ENCODE results near the gene SSH3. TPM values are rescaled to one million over a fixed set of nuclear protein-coding genes. Genes with fewer than 3 reads are reported as not detected.
A peak's percentile ranks its signal among the peaks of the same experiment; 100 is the strongest.

SSH3 gene
- total and polyA plus RNA-seq, 10 donors = 4.3 to 31.8 (median 19.7) TPM

DNA sequence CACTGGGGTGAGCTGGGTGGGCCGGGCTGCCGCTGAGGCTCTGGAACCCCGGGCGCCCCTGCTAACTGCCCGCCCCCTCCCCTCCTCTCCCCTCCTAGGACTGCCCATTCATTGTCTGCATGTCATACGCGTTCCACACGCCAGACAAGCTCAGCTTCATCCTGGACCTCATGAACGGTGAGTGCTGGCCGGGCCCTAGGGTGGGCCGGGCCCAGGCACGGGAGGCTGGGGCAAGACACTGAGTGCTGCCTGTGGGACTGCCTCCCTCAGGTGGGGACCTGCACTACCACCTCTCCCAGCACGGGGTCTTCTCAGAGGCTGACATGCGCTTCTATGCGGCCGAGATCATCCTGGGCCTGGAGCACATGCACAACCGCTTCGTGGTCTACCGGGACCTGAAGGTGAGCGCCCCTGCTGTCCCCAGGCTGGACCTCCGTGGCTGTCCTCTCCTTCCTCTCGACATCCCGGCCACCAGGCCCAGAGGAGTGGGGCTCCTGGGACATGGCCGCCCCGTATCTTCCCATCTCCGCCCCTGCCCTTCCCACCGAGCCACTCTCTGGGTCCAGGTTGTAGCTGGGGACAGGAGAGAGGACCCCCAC, 21.7 kb upstream of the SSH3 start:
- Histone ChIP-seq H3K4me1 (peaks cover 69 to 100% (median 100%) of the 10 kb centered on the region in 6 donors), H3K27ac (peak overlapping the region; percentile 36 to 100 (median 97)), H3K9me3 (no peaks in the 10 kb centered on the region), H3K36me3 (peaks cover 7 to 96% (median 79%) of the 10 kb centered on the region in 6 donors), H3K27me3 (replicated peaks in 1 of 7) (no peaks in the 10 kb centered on the region), H3K4me3 (peak overlapping the region in 1 of 8 donors; percentile 81)
- WGBS, 5 donors = 85 to 94% (median 87%) methylated on average over 13 to 27 of the region's 27 CpGs
- DNase-seq = peak; percentile 76
- intact Hi-C loops (cut with DNase I; ENCODE audit: low total_unique reads) = no loop called here
- no peak for TF ChIP-seq POLR2A (IDR thresholded peaks at IDR 0.05)
- TF ChIP-seq POLR2AphosphoS5 (IDR thresholded peaks at IDR 0.05) = peak in 1 of 3 donors; percentile 26

GRCh38 chr11:67282155-67282875, 21.0 kb upstream of the SSH3 start:
- WGBS, 5 donors = 69 to 90% (median 80%) methylated on average over 15 to 20 of the region's 20 CpGs
- H3K36me3 ChIP-seq = peaks cover 7 to 98% (median 82%) of the 10 kb centered on the region in 6 donors
- peak overlapping the region; percentile 36 to 100 (median 97) for H3K27ac ChIP-seq
- H3K4me3 ChIP-seq = peak overlapping the region in 1 of 8 donors; percentile 81
- TF ChIP-seq POLR2AphosphoS5 (IDR thresholded peaks at IDR 0.05) = no peak
- TF ChIP-seq, protein P1, sequence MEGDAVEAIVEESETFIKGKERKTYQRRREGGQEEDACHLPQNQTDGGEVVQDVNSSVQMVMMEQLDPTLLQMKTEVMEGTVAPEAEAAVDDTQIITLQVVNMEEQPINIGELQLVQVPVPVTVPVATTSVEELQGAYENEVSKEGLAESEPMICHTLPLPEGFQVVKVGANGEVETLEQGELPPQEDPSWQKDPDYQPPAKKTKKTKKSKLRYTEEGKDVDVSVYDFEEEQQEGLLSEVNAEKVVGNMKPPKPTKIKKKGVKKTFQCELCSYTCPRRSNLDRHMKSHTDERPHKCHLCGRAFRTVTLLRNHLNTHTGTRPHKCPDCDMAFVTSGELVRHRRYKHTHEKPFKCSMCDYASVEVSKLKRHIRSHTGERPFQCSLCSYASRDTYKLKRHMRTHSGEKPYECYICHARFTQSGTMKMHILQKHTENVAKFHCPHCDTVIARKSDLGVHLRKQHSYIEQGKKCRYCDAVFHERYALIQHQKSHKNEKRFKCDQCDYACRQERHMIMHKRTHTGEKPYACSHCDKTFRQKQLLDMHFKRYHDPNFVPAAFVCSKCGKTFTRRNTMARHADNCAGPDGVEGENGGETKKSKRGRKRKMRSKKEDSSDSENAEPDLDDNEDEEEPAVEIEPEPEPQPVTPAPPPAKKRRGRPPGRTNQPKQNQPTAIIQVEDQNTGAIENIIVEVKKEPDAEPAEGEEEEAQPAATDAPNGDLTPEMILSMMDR (IDR thresholded peaks at IDR 0.05 in 8 of 11, conservative IDR thresholded peaks at IDR 0.05 in 3 of 11) = no peak
- no peak for TF ChIP-seq POLR2A (IDR thresholded peaks at IDR 0.05)
- DNase-seq = peak; percentile 76
- no peaks in the 10 kb centered on the region for H3K27me3 ChIP-seq (replicated peaks in 1 of 7)
- peaks cover 69 to 100% (median 100%) of the 10 kb centered on the region in 6 donors for H3K4me1 ChIP-seq
- intact Hi-C loops (cut with DNase I; ENCODE audit: low total_unique reads) = no loop called here
- no peaks in the 10 kb centered on the region for H3K9me3 ChIP-seq

GRCh38 chr11:67282876-67283371, 20.4 kb upstream of the SSH3 start:
- Histone ChIP-seq H3K27ac (peak overlapping the region; percentile 48 to 100 (median 97)), H3K36me3 (peaks cover 7 to 97% (median 82%) of the 10 kb centered on the region in 6 donors), H3K4me3 (peak overlapping the region in 3 of 8 donors; percentile 40 to 81 (median 43)), H3K9me3 (no peaks in the 10 kb centered on the region), H3K4me1 (peaks cover 69 to 100% (median 100%) of the 10 kb centered on the region in 6 donors), H3K27me3 (replicated peaks in 1 of 7) (no peaks in the 10 kb centered on the region)
- peak in 2 of 3 donors; percentile 23 to 44 for TF ChIP-seq POLR2AphosphoS5 (IDR thresholded peaks at IDR 0.05)
- TF ChIP-seq, protein P1 (IDR thresholded peaks at IDR 0.05 in 8 of 11, conservative IDR thresholded peaks at IDR 0.05 in 3 of 11) = no peak
- WGBS, 5 donors = 67 to 91% (median 83%) methylated on average over 9 to 11 of the region's 11 CpGs
- DNase-seq = peak; percentile 79
- intact Hi-C loops (cut with DNase I; ENCODE audit: low total_unique reads) = no loop called here

DNA sequence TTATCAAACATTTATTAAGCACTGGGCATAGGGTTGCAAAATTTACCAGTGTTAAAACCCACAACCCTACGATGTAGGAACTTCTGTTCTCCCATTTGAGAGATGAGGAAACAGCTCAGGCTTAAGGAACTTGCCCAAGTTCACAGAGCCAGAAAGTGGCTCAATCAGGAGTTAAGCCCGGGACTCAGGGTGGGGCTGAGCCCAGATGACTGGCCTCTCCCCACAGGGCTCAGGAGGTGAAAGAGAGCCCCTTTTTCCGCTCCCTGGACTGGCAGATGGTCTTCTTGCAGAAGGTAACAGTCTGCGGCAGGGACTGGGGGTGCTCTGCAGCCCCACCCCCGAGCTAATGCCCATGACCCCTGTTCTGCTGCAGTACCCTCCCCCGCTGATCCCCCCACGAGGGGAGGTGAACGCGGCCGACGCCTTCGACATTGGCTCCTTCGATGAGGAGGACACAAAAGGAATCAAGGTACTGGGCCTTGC, 19.8 kb upstream of the SSH3 start:
- peaks cover 67 to 100% (median 100%) of the 10 kb centered on the region in 6 donors for H3K4me1 ChIP-seq
- WGBS, 5 donors = 48 to 78% (median 71%) methylated on average over 10 to 13 of the region's 13 CpGs
- peaks cover 7 to 91% (median 82%) of the 10 kb centered on the region in 6 donors for H3K36me3 ChIP-seq
- intact Hi-C loops (cut with DNase I; ENCODE audit: low total_unique reads) = no loop called here
- no peaks in the 10 kb centered on the region for H3K9me3 ChIP-seq
- peak overlapping the region; percentile 48 to 100 (median 97) for H3K27ac ChIP-seq
- TF ChIP-seq, protein P1 (IDR thresholded peaks at IDR 0.05 in 8 of 11, conservative IDR thresholded peaks at IDR 0.05 in 3 of 11) = no peak
- TF ChIP-seq POLR2A (IDR thresholded peaks at IDR 0.05) (no peak), POLR2AphosphoS5 (IDR thresholded peaks at IDR 0.05) (peak in 1 of 3 donors; percentile 75)
- peak; percentile 83 for DNase-seq
- H3K4me3 ChIP-seq = peak overlapping the region in 6 of 8 donors; percentile 20 to 81 (median 32)
- H3K27me3 ChIP-seq (replicated peaks in 1 of 7) = no peaks in the 10 kb centered on the region

All from spleen (tissue), 11 donors.